ENCODE results near the gene VAT1L. TPM values are rescaled to one million over a fixed set of nuclear protein-coding genes. Genes with fewer than 3 reads are reported as not detected.

Gene VAT1L
- total and polyA plus RNA-seq, 2 donors (not counting 1 experiment from before 2014, with no cell fraction given), result not detected

DNA sequence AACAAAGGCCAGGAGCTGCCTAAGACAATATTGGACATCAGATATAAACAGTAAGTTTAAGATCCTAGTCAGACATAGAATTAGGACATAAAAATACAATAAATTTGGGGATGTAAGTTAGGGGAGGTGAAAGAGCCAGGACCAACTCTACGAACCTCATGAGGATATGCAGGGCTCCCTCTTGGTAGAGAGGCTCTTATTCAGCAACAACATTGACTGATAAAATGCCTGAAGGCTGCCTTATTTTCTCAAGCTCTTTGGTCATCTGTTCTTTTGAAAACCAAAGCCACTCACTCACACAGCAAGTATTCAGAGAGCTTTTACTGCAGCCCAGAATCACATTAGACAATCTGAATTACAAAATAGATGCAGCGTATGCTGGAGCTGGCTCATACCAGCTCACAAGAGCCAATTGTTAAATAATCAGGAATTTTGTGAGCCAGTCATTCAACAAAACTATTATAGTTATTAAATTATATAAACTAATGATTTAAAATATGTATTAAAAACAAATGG is 125.4 kb downstream of the VAT1L start:
- no peak overlapping the region for H3K4me2 ChIP-seq (replicated peaks; ENCODE audit: low read depth, low read length, poor library complexity, severe bottlenecking)
- H3K9me3 ChIP-seq (ENCODE audit: control extremely low read depth in 1 of 3, control insufficient read depth in 2 of 3, insufficient read depth in 1 of 3, low read length in 2 of 3), result no peaks in the 10 kb centered on the region
- H3K9me3 Mint-ChIP-seq (ENCODE audit: insufficient read depth), result no peaks in the 10 kb centered on the region
- H3K36me3 ChIP-seq (replicated peaks in 1 of 2; ENCODE audit: control extremely low read depth in 1 of 2, control insufficient read depth in 1 of 2, extremely low read depth in 1 of 2, insufficient read depth in 2 of 2, low read length in 1 of 2), result no peaks in the 10 kb centered on the region
- no peaks in the 10 kb centered on the region for H3K79me2 ChIP-seq (ENCODE audit: control insufficient read depth, insufficient read depth, low read length)
- H3K27me3 Mint-ChIP-seq, result no peaks in the 10 kb centered on the region
- H4K20me1 ChIP-seq (ENCODE audit: control insufficient read depth, insufficient read depth, low read length, poor library complexity, severe bottlenecking), result no peaks in the 10 kb centered on the region
- intact Hi-C loops (cut with micrococcal nuclease), result no loop called here
- WGBS (ENCODE audit: insufficient coverage), result no CpG with 5 or more reads among the region's 2 CpGs
- no peaks in the 10 kb centered on the region for H3K4me1 ChIP-seq (ENCODE audit: control insufficient read depth in 2 of 2, insufficient read depth in 2 of 2, low read length in 2 of 2)
- ATAC-seq (ENCODE audit: low read depth), result no peak
- CTCF ChIA-PET, result no interaction called here
- H3K4me1 Mint-ChIP-seq, result no peaks in the 10 kb centered on the region
- H3K4me3 Mint-ChIP-seq, result no peak overlapping the region
- no peak overlapping the region for H3K9ac ChIP-seq (ENCODE audit: low read length)
- H3K27ac Mint-ChIP-seq, result no peak overlapping the region
- no peak overlapping the region for H3K27ac ChIP-seq (ENCODE audit: low read length in 2 of 2)
- DNase-seq, result no peak
- TF ChIP-seq, protein P1, sequence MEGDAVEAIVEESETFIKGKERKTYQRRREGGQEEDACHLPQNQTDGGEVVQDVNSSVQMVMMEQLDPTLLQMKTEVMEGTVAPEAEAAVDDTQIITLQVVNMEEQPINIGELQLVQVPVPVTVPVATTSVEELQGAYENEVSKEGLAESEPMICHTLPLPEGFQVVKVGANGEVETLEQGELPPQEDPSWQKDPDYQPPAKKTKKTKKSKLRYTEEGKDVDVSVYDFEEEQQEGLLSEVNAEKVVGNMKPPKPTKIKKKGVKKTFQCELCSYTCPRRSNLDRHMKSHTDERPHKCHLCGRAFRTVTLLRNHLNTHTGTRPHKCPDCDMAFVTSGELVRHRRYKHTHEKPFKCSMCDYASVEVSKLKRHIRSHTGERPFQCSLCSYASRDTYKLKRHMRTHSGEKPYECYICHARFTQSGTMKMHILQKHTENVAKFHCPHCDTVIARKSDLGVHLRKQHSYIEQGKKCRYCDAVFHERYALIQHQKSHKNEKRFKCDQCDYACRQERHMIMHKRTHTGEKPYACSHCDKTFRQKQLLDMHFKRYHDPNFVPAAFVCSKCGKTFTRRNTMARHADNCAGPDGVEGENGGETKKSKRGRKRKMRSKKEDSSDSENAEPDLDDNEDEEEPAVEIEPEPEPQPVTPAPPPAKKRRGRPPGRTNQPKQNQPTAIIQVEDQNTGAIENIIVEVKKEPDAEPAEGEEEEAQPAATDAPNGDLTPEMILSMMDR (IDR thresholded peaks at IDR 0.05), result no peak
- TF ChIP-seq EZH2 (IDR thresholded peaks at IDR 0.05; ENCODE audit: borderline replicate concordance, insufficient read depth, low read depth, low read length, poor library complexity, severe bottlenecking), result no peak
- no peak overlapping the region for H2AFZ ChIP-seq (ENCODE audit: insufficient read depth, low read depth, low read length, poor library complexity, severe bottlenecking)
- POLR2A ChIA-PET, result no interaction called here
- H3K4me3 ChIP-seq (ENCODE audit: control extremely low read depth in 1 of 5, extremely low read depth in 1 of 5, insufficient read depth in 1 of 5, low read depth in 2 of 5, low read length in 4 of 5), result no peak overlapping the region
- no peaks in the 10 kb centered on the region for H3K27me3 ChIP-seq (replicated peaks in 1 of 4; ENCODE audit: control extremely low read depth in 1 of 4, control insufficient read depth in 3 of 4, insufficient read depth in 4 of 4, low read length in 3 of 4)

DNA sequence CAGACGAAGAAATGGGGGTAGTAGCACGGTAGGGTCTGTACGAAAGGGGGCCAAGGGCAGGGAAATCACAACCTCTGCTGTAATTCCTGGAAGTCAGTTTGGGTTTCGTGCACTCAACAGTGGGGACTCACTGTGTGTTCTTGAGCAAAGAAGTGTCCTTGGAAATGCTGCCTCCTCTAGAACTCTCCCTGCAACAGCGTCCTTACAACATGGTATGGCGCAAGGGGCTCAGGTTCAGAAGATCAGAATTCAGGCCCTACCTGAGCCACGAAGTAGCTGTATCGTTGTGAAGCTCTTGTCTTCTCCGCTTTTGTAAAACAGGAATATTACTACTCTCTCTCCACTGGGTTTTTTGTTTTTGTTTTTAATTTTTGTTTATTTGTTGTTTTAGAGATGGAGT is 127.7 kb downstream of the VAT1L start:
- Histone ChIP-seq H3K79me2 (ENCODE audit: control insufficient read depth, insufficient read depth, low read length) (no peaks in the 10 kb centered on the region), H3K9ac (ENCODE audit: low read length) (no peak overlapping the region), H3K4me2 (replicated peaks; ENCODE audit: low read depth, low read length, poor library complexity, severe bottlenecking) (no peak overlapping the region), H2AFZ (ENCODE audit: insufficient read depth, low read depth, low read length, poor library complexity, severe bottlenecking) (no peak overlapping the region), H4K20me1 (ENCODE audit: control insufficient read depth, insufficient read depth, low read length, poor library complexity, severe bottlenecking) (no peaks in the 10 kb centered on the region), H3K36me3 (replicated peaks in 1 of 2; ENCODE audit: control extremely low read depth in 1 of 2, control insufficient read depth in 1 of 2, extremely low read depth in 1 of 2, insufficient read depth in 2 of 2, low read length in 1 of 2) (no peaks in the 10 kb centered on the region), H3K4me3 (ENCODE audit: control extremely low read depth in 1 of 5, extremely low read depth in 1 of 5, insufficient read depth in 1 of 5, low read depth in 2 of 5, low read length in 4 of 5) (no peak overlapping the region), H3K27ac (ENCODE audit: low read length in 2 of 2) (no peak overlapping the region), H3K4me1 (ENCODE audit: control insufficient read depth in 2 of 2, insufficient read depth in 2 of 2, low read length in 2 of 2) (no peaks in the 10 kb centered on the region), H3K27me3 (replicated peaks in 1 of 4; ENCODE audit: control extremely low read depth in 1 of 4, control insufficient read depth in 3 of 4, insufficient read depth in 4 of 4, low read length in 3 of 4) (no peaks in the 10 kb centered on the region), H3K9me3 (ENCODE audit: control extremely low read depth in 1 of 3, control insufficient read depth in 2 of 3, insufficient read depth in 1 of 3, low read length in 2 of 3) (no peaks in the 10 kb centered on the region)
- TF ChIP-seq EZH2 (IDR thresholded peaks at IDR 0.05; ENCODE audit: borderline replicate concordance, insufficient read depth, low read depth, low read length, poor library complexity, severe bottlenecking), result no peak
- TF ChIP-seq, protein P1 (IDR thresholded peaks at IDR 0.05), result no peak
- no peak overlapping the region for H3K4me3 Mint-ChIP-seq
- DNase-seq (no peak), ATAC-seq (ENCODE audit: low read depth) (no peak)
- ChIA-PET POLR2A (no interaction called here), CTCF (no interaction called here)
- H3K27ac Mint-ChIP-seq, result no peak overlapping the region
- WGBS (ENCODE audit: insufficient coverage), result 94% methylated on average over 6 of the region's 9 CpGs
- no peaks in the 10 kb centered on the region for H3K27me3 Mint-ChIP-seq
- H3K9me3 Mint-ChIP-seq (ENCODE audit: insufficient read depth), result no peaks in the 10 kb centered on the region
- H3K4me1 Mint-ChIP-seq, result no peaks in the 10 kb centered on the region
- intact Hi-C loops (cut with micrococcal nuclease), result no loop called here

Measured in B cell (primary cell).